Body of pancreas (tissue), 4 donors: ENCODE measurements around the gene STK32B.

Experiments used
- POLR2A ChIP-seq, 3 donors: fragments of 450-650 bp; IDR thresholded peaks; one replicate each; pipeline ENCODE4 v1.6.1; 2016; ENCODE audit warnings: antibody characterized with exemption in 3 of 3, mild to moderate bottlenecking in 2 of 3
- TF ChIP-seq, protein P1 (sequence below), 7 experiments: fragments of 450-650 bp in 4 of 7; fragments of 200-600 bp in 3 of 7; sonication (generic) in 3 of 7; IDR thresholded peaks; one replicate each; pipeline ENCODE4 v1.5.1; 2016 to 2019; ENCODE audit warnings: antibody characterized with exemption in 7 of 7

DNA sequence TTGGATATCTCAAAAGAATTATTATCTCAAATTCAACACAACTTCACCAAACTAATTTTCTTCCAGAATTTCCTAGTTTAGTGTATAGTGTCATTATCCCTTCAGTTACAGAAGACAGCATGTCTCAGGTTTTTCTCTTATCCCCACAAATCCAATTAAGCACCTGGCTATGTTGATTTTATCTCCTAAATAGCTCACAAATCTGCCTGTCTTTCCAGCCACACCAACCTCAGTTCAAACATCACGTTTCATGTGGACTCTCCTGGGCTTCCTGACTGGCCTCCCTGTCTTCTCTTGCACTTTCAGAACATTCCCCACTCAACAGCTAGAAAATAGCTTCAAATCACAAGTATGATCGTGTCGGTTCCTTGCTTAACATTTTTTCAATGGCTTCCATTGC lies 14.8 kb downstream of the STK32B start:
- TF ChIP-seq, protein P1, sequence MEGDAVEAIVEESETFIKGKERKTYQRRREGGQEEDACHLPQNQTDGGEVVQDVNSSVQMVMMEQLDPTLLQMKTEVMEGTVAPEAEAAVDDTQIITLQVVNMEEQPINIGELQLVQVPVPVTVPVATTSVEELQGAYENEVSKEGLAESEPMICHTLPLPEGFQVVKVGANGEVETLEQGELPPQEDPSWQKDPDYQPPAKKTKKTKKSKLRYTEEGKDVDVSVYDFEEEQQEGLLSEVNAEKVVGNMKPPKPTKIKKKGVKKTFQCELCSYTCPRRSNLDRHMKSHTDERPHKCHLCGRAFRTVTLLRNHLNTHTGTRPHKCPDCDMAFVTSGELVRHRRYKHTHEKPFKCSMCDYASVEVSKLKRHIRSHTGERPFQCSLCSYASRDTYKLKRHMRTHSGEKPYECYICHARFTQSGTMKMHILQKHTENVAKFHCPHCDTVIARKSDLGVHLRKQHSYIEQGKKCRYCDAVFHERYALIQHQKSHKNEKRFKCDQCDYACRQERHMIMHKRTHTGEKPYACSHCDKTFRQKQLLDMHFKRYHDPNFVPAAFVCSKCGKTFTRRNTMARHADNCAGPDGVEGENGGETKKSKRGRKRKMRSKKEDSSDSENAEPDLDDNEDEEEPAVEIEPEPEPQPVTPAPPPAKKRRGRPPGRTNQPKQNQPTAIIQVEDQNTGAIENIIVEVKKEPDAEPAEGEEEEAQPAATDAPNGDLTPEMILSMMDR (IDR thresholded peaks at IDR 0.05), result no peak
- TF ChIP-seq POLR2A (IDR thresholded peaks at IDR 0.05), result no peak
